ENCODE results near the gene AFF3. TPM values are rescaled to one million over a fixed set of nuclear protein-coding genes. Genes with fewer than 3 reads are reported as not detected.

Gene AFF3
- total RNA-seq, 1 experiment from 2014 or later = 0.42 TPM

DNA sequence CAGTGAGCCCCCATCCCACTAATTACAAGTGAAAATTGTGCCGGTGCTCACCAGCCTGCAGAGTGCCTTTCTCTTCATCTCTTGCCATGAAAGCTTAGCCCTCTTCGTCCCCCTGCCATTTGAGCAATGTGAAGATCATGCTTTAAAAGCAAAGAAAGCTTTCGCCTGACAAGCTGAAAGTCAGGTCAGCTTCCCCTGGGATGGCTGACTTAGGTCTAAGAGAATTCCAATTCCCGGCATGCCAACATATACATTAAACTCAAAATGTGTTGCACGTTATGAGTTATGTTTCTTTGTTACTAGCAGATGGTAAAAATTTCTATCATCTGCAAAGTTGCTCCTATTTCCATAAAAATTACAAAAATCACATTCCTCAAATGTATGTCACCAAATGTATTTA, 129.8 kb downstream of the AFF3 start:
- BruUV-seq (replicated peaks) = no TSS peak
- H3K27ac Mint-ChIP-seq (ENCODE audit: low read depth, unreplicated experiment) = no peak overlapping the region

GRCh38 chr2:100011272-100011731, 131.1 kb downstream of the AFF3 start:
- CTCF ChIA-PET = no interaction called here
- no peak overlapping the region for H3K4me3 Mint-ChIP-seq (ENCODE audit: unreplicated experiment)
- peaks cover 20% of the 10 kb centered on the region for H3K4me1 Mint-ChIP-seq (ENCODE audit: insufficient read depth, unreplicated experiment)
- no peaks in the 10 kb centered on the region for H3K36me3 Mint-ChIP-seq (ENCODE audit: insufficient read depth, unreplicated experiment)
- no peaks in the 10 kb centered on the region for H3K27me3 Mint-ChIP-seq (ENCODE audit: insufficient read depth, unreplicated experiment)
- no peak overlapping the region for H3K27ac Mint-ChIP-seq (ENCODE audit: low read depth, unreplicated experiment)
- no TSS peak for BruUV-seq (replicated peaks)
- intact Hi-C loops (cut with micrococcal nuclease) = loop anchor here (10.0 kb wide), 1 partner anchor 127 kb away; no protein-coding TSS in a partner anchor
- H3K9me3 Mint-ChIP-seq (ENCODE audit: unreplicated experiment) = no peaks in the 10 kb centered on the region
- TF ChIP-seq, protein P1, sequence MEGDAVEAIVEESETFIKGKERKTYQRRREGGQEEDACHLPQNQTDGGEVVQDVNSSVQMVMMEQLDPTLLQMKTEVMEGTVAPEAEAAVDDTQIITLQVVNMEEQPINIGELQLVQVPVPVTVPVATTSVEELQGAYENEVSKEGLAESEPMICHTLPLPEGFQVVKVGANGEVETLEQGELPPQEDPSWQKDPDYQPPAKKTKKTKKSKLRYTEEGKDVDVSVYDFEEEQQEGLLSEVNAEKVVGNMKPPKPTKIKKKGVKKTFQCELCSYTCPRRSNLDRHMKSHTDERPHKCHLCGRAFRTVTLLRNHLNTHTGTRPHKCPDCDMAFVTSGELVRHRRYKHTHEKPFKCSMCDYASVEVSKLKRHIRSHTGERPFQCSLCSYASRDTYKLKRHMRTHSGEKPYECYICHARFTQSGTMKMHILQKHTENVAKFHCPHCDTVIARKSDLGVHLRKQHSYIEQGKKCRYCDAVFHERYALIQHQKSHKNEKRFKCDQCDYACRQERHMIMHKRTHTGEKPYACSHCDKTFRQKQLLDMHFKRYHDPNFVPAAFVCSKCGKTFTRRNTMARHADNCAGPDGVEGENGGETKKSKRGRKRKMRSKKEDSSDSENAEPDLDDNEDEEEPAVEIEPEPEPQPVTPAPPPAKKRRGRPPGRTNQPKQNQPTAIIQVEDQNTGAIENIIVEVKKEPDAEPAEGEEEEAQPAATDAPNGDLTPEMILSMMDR (IDR thresholded peaks at IDR 0.05; ENCODE audit: unreplicated experiment) = no peak
- POLR2A ChIA-PET = interaction anchor here (1.2 kb wide), 1 partner anchor 52 kb away, joined by 3 read pairs; no protein-coding TSS in a partner anchor
- peak; percentile 19 for DNase-seq (ENCODE audit: unreplicated experiment)

More for the DNA sequence above, 129.8 kb downstream of the AFF3 start:
- Mint-ChIP-seq H3K9me3 (ENCODE audit: unreplicated experiment) (no peaks in the 10 kb centered on the region), H3K4me1 (ENCODE audit: insufficient read depth, unreplicated experiment) (peaks cover 20% of the 10 kb centered on the region), H3K27me3 (ENCODE audit: insufficient read depth, unreplicated experiment) (no peaks in the 10 kb centered on the region), H3K4me3 (ENCODE audit: unreplicated experiment) (no peak overlapping the region), H3K36me3 (ENCODE audit: insufficient read depth, unreplicated experiment) (no peaks in the 10 kb centered on the region)
- intact Hi-C loops (cut with micrococcal nuclease) = loop anchor here (10.0 kb wide), 1 partner anchor 128 kb away; no protein-coding TSS in a partner anchor
- DNase-seq (ENCODE audit: unreplicated experiment) = no peak
- ChIA-PET POLR2A (interaction anchor here (1.2 to 1.6 kb wide), 2 partner anchors 9 to 51 kb away, joined by 3 read pairs; no protein-coding TSS in a partner anchor), CTCF (interaction anchor here (1.2 kb wide), 1 partner anchor 193 kb away, joined by 3 read pairs; no protein-coding TSS in a partner anchor)
- TF ChIP-seq, protein P1 (IDR thresholded peaks at IDR 0.05; ENCODE audit: unreplicated experiment) = no peak

GRCh38 chr2:100010606-100011005, 131.8 kb downstream of the AFF3 start:
- H3K27me3 Mint-ChIP-seq (ENCODE audit: insufficient read depth, unreplicated experiment) = no peaks in the 10 kb centered on the region
- TF ChIP-seq, protein P1 (IDR thresholded peaks at IDR 0.05; ENCODE audit: unreplicated experiment) = no peak
- no peak for DNase-seq (ENCODE audit: unreplicated experiment)
- ChIA-PET CTCF (interaction anchor here (0.6 kb wide), 1 partner anchor 8 kb away, joined by 3 read pairs; no protein-coding TSS in a partner anchor), POLR2A (no interaction called here)
- intact Hi-C loops (cut with micrococcal nuclease) = loop anchor here (10.0 kb wide), 1 partner anchor 126 kb away; no protein-coding TSS in a partner anchor
- no peaks in the 10 kb centered on the region for H3K9me3 Mint-ChIP-seq (ENCODE audit: unreplicated experiment)
- H3K27ac Mint-ChIP-seq (ENCODE audit: low read depth, unreplicated experiment) = no peak overlapping the region
- no peaks in the 10 kb centered on the region for H3K36me3 Mint-ChIP-seq (ENCODE audit: insufficient read depth, unreplicated experiment)
- no TSS peak for BruUV-seq (replicated peaks)
- no peak overlapping the region for H3K4me3 Mint-ChIP-seq (ENCODE audit: unreplicated experiment)
- peaks cover 20% of the 10 kb centered on the region for H3K4me1 Mint-ChIP-seq (ENCODE audit: insufficient read depth, unreplicated experiment)

DNA sequence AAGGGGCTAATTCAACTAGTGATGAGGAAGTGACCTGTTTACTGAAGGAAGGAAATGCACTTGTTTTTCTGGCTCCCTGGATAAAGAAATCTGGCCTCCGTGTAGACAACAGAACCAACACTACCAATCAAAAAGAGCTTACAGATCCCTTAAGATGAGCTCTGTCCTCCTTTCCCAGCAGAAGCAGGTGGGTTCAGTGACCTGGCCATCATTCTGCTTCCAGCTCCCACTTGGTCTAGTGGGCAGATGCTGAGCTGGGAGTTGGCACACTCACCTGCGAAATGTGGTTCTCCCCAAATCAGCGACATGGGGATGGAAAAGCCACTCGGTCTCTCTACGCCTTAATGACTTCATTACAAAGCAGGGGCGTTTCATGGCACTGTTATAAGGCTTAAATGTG, 132.6 kb downstream of the AFF3 start:
- no peak for DNase-seq (ENCODE audit: unreplicated experiment)
- intact Hi-C loops (cut with micrococcal nuclease) = loop anchor here (10.0 kb wide), 1 partner anchor 125 kb away; no protein-coding TSS in a partner anchor
- Mint-ChIP-seq H3K27me3 (ENCODE audit: insufficient read depth, unreplicated experiment) (no peaks in the 10 kb centered on the region), H3K36me3 (ENCODE audit: insufficient read depth, unreplicated experiment) (no peaks in the 10 kb centered on the region), H3K27ac (ENCODE audit: low read depth, unreplicated experiment) (no peak overlapping the region), H3K4me1 (ENCODE audit: insufficient read depth, unreplicated experiment) (peaks cover 20% of the 10 kb centered on the region), H3K4me3 (ENCODE audit: unreplicated experiment) (no peak overlapping the region), H3K9me3 (ENCODE audit: unreplicated experiment) (no peaks in the 10 kb centered on the region)
- POLR2A ChIA-PET = no interaction called here
- TF ChIP-seq, protein P1 (IDR thresholded peaks at IDR 0.05; ENCODE audit: unreplicated experiment) = no peak
- no TSS peak for BruUV-seq (replicated peaks)
- CTCF ChIA-PET = interaction anchor here (0.6 kb wide), 1 partner anchor 66 kb away, joined by 4 read pairs; no protein-coding TSS in a partner anchor
